Naive thymus-derived CD4-positive, alpha-beta T cell (primary cell): ENCODE data around the gene NUP188. TPM values are rescaled to one million over a fixed set of nuclear protein-coding genes. Genes with fewer than 3 reads are reported as not detected.

Source experiments
- ATAC-seq: fragments of 150-1000 bp; cut with Tn5 transposase; 2 replicates; pipeline ENCODE4 v1.10.0; 2021; ENCODE audit warnings: mild to moderate bottlenecking, moderate library complexity
- CTCF ChIA-PET: fragments of 350-600 bp; sonication (Branson Sonifier 250); formaldehyde crosslinking; loops from one replicate; lab custom pipeline; 2021; ENCODE audit warnings: antibody characterized with exemption; lab: Charles Lee
- POLR2A ChIA-PET: fragments of 350-600 bp; sonication (Branson Sonifier 250); formaldehyde crosslinking; loops from one replicate; lab custom pipeline; 2021; ENCODE audit warnings: antibody characterized with exemption, inconsistent platforms; lab: Charles Lee
- DNase-seq, 9 donors: peaks; one replicate each; pipeline versions ENCODE4 v3.0.0 to v3.0.0-alpha.2; 2020 to 2022; ENCODE audit warnings: mixed read lengths in 1 of 9
- H3K27ac ChIP-seq: one replicate; pipeline ENCODE4 v1.7.0; 2013; ENCODE audit warnings: mild to moderate bottlenecking, low read depth, low read length, moderate library complexity
- H3K27me3 ChIP-seq, 2 donors: one replicate each; pipeline ENCODE4 v1.7.0; 2013; ENCODE audit warnings: low read length in 2 of 2, mild to moderate bottlenecking in 2 of 2, moderate library complexity in 2 of 2; ENCODE audit not compliant: control insufficient read depth in 2 of 2, insufficient read depth in 2 of 2
- H3K36me3 ChIP-seq, 3 experiments: 1 replicate in 2 of 3; 2 replicates in 1 of 3; pipeline ENCODE4 v1.7.0; 2013; ENCODE audit warnings: low read length in 3 of 3, mild to moderate bottlenecking in 3 of 3, moderate library complexity in 1 of 3; ENCODE audit not compliant: insufficient read depth in 3 of 3, control insufficient read depth in 2 of 3
- H3K4me1 ChIP-seq, 2 donors: one replicate each; pipeline ENCODE4 v1.7.0; 2013; ENCODE audit warnings: low read length in 2 of 2, mild to moderate bottlenecking in 2 of 2, moderate library complexity in 1 of 2; ENCODE audit not compliant: control insufficient read depth in 2 of 2, insufficient read depth in 2 of 2
- H3K4me3 ChIP-seq: 2 replicates; pipeline ENCODE4 v1.7.0; 2013; ENCODE audit warnings: mild to moderate bottlenecking, low read length
- H3K9me3 ChIP-seq, 3 experiments: 1 replicate in 2 of 3; 2 replicates in 1 of 3; pipeline ENCODE4 v1.7.0; 2013; ENCODE audit warnings: low read length in 3 of 3; ENCODE audit not compliant: control insufficient read depth in 2 of 3
- H3K27ac Mint-ChIP-seq, 9 donors: one replicate each; pipeline ENCODE4 v1.8.0; 2020 to 2022; ENCODE audit warnings: mixed read lengths in 9 of 9, mild to moderate bottlenecking in 8 of 9, moderate library complexity in 5 of 9, inconsistent platforms in 2 of 9
- H3K27me3 Mint-ChIP-seq, 5 donors: one replicate each; pipeline ENCODE4 v1.8.0; 2021 to 2022; ENCODE audit warnings: mixed read lengths in 5 of 5, mild to moderate bottlenecking in 1 of 5
- H3K36me3 Mint-ChIP-seq, 5 donors: one replicate each; pipeline ENCODE4 v1.8.0; 2020 to 2022; ENCODE audit warnings: mixed read lengths in 5 of 5, mild to moderate bottlenecking in 3 of 5, inconsistent platforms in 1 of 5
- H3K4me1 Mint-ChIP-seq, 7 donors: one replicate each; pipeline ENCODE4 v1.8.0; 2020 to 2022; ENCODE audit warnings: mixed read lengths in 7 of 7, mild to moderate bottlenecking in 3 of 7, inconsistent platforms in 1 of 7
- H3K4me3 Mint-ChIP-seq, 10 donors: one replicate each; pipeline ENCODE4 v1.8.0; 2020 to 2022; ENCODE audit warnings: mild to moderate bottlenecking in 10 of 10, mixed read lengths in 10 of 10, moderate library complexity in 6 of 10, inconsistent platforms in 2 of 10
- H3K9me3 Mint-ChIP-seq, 11 donors: one replicate each; pipeline ENCODE4 v1.8.0; 2020 to 2022; ENCODE audit warnings: mixed read lengths in 11 of 11, mild to moderate bottlenecking in 4 of 11, inconsistent platforms in 1 of 11, moderate library complexity in 1 of 11
- intact Hi-C, 2 donors: fragments of 100-400 bp; cut with micrococcal nuclease; formaldehyde crosslinking; loops; one replicate each; pipeline ENCODE4 v1.15.1; 2023
- polyA plus RNA-seq, 2 donors: library from polyadenylated mRNA; unstranded; fragments of 300-500 nt; fragmentation: Illumina TruSeq; gene quantifications; one replicate each; pipeline ENCODE4 v1.2.3, GENCODE V29; 2021
- total RNA-seq, 6 experiments: library from RNA in 5 of 6; stranded (reverse) in 5 of 6; gene quantifications; 1 replicate in 5 of 6; 2 replicates in 1 of 6; pipeline ENCODE4 v1.2.3 and lab custom pipeline; 2021 to 2026

Gene NUP188
- total and polyA plus RNA-seq, 7 experiments from 2014 or later: 24.8 to 98.7 (median 62.1) TPM

GRCh38 chr9:128979111-128979510 is 31.6 kb downstream of the NUP188 start:
- no peak for DNase-seq
- CTCF ChIA-PET: no interaction called here
- no peaks in the 10 kb centered on the region for H3K27me3 Mint-ChIP-seq
- H3K27ac ChIP-seq: no peak overlapping the region
- H3K4me1 Mint-ChIP-seq: no peaks in the 10 kb centered on the region
- no peaks in the 10 kb centered on the region for H3K9me3 Mint-ChIP-seq
- no peak overlapping the region for H3K4me3 ChIP-seq
- no peak overlapping the region for H3K27ac Mint-ChIP-seq
- intact Hi-C loops: no loop called here
- H3K36me3 Mint-ChIP-seq: peaks cover 9 to 62% (median 35%) of the 10 kb centered on the region in 5 donors
- H3K4me3 Mint-ChIP-seq: no peak overlapping the region
- H3K4me1 ChIP-seq: no peaks in the 10 kb centered on the region
- ATAC-seq: no peak
- no peaks in the 10 kb centered on the region for H3K27me3 ChIP-seq
- no peaks in the 10 kb centered on the region for H3K9me3 ChIP-seq
- H3K36me3 ChIP-seq: peaks cover 20 to 88% (median 25%) of the 10 kb centered on the region in 3 experiments
- POLR2A ChIA-PET: no interaction called here

- no peaks in the 10 kb centered on the region for H3K9me3 Mint-ChIP-seq
- intact Hi-C loops: no loop called here
- ChIA-PET CTCF (no interaction called here), POLR2A (no interaction called here)
- H3K36me3 ChIP-seq: peaks cover 28 to 95% (median 40%) of the 10 kb centered on the region in 3 experiments
- ATAC-seq: no peak
- H3K4me3 Mint-ChIP-seq: no peak overlapping the region
- H3K27ac Mint-ChIP-seq: no peak overlapping the region
- H3K4me3 ChIP-seq: no peak overlapping the region
- peaks cover 23 to 80% (median 47%) of the 10 kb centered on the region in 5 donors for H3K36me3 Mint-ChIP-seq
- peaks cover 0 to 1% (median 0%) of the 10 kb centered on the region in 7 donors for H3K4me1 Mint-ChIP-seq
- no peak overlapping the region for H3K27ac ChIP-seq
- no peaks in the 10 kb centered on the region for H3K27me3 Mint-ChIP-seq
- no peaks in the 10 kb centered on the region for H3K9me3 ChIP-seq
- no peak for DNase-seq
- H3K27me3 ChIP-seq: no peaks in the 10 kb centered on the region
- H3K4me1 ChIP-seq: no peaks in the 10 kb centered on the region
Observed at GRCh38 chr9:128983536-128983935, 36.0 kb downstream of the NUP188 start.

- CTCF ChIA-PET: interaction anchor here (0.5 to 0.7 kb wide), 2 partner anchors 115 to 1124 kb away, joined by 4 to 5 read pairs; no protein-coding TSS in a partner anchor
- Histone ChIP-seq H3K4me3 (no peak overlapping the region), H3K27me3 (no peaks in the 10 kb centered on the region), H3K9me3 (no peaks in the 10 kb centered on the region), H3K4me1 (no peaks in the 10 kb centered on the region), H3K27ac (no peak overlapping the region), H3K36me3 (peaks cover 18 to 95% (median 30%) of the 10 kb centered on the region in 3 experiments)
- Mint-ChIP-seq H3K4me3 (no peak overlapping the region), H3K4me1 (peaks cover 0 to 1% (median 0%) of the 10 kb centered on the region in 7 donors), H3K27ac (no peak overlapping the region), H3K9me3 (no peaks in the 10 kb centered on the region), H3K27me3 (no peaks in the 10 kb centered on the region), H3K36me3 (peaks cover 14 to 63% (median 35%) of the 10 kb centered on the region in 5 donors)
- intact Hi-C loops: no loop called here
- ATAC-seq (no peak), DNase-seq (no peak)
- POLR2A ChIA-PET: interaction anchor here (1.2 kb wide), 1 partner anchor 10 kb away, joined by 5 read pairs; no protein-coding TSS in a partner anchor
Observed at GRCh38 chr9:128986671-128987070, 39.2 kb downstream of the NUP188 start.

GRCh38 chr9:128987805-128988204 is 40.3 kb downstream of the NUP188 start:
- Mint-ChIP-seq H3K4me1 (peaks cover 0 to 3% (median 0%) of the 10 kb centered on the region in 7 donors), H3K4me3 (no peak overlapping the region), H3K27ac (no peak overlapping the region), H3K36me3 (peaks cover 14 to 58% (median 32%) of the 10 kb centered on the region in 5 donors), H3K27me3 (no peaks in the 10 kb centered on the region), H3K9me3 (no peaks in the 10 kb centered on the region)
- no peak for DNase-seq
- Histone ChIP-seq H3K27me3 (no peaks in the 10 kb centered on the region), H3K9me3 (no peaks in the 10 kb centered on the region), H3K4me3 (no peak overlapping the region), H3K36me3 (peaks cover 10 to 94% (median 30%) of the 10 kb centered on the region in 3 experiments), H3K27ac (no peak overlapping the region), H3K4me1 (no peaks in the 10 kb centered on the region)
- ChIA-PET POLR2A (interaction anchor here (1.2 kb wide), 1 partner anchor 9 kb away, joined by 5 read pairs; no protein-coding TSS in a partner anchor), CTCF (no interaction called here)
- intact Hi-C loops: no loop called here
- no peak for ATAC-seq

- ATAC-seq (no peak), DNase-seq (no peak)
- CTCF ChIA-PET: interaction anchor here (0.6 kb wide), 1 partner anchor 568 kb away, joined by 3 read pairs; no protein-coding TSS in a partner anchor
- Mint-ChIP-seq H3K4me3 (no peak overlapping the region), H3K27ac (peak overlapping the region in 3 of 9 donors; percentile 4 to 28 (median 6)), H3K27me3 (no peaks in the 10 kb centered on the region), H3K9me3 (no peaks in the 10 kb centered on the region), H3K4me1 (peaks cover 16 to 27% (median 21%) of the 10 kb centered on the region in 7 donors), H3K36me3 (peaks cover 21 to 55% (median 38%) of the 10 kb centered on the region in 5 donors)
- Histone ChIP-seq H3K27ac (no peak overlapping the region), H3K27me3 (no peaks in the 10 kb centered on the region), H3K4me3 (no peak overlapping the region), H3K4me1 (peaks cover 0 to 6% of the 10 kb centered on the region in 2 donors), H3K9me3 (no peaks in the 10 kb centered on the region), H3K36me3 (peaks cover 19 to 92% (median 26%) of the 10 kb centered on the region in 3 experiments)
- POLR2A ChIA-PET: no interaction called here
- intact Hi-C loops: no loop called here
Observed at GRCh38 chr9:128992995-128993394, 45.5 kb downstream of the NUP188 start.

GRCh38 chr9:128995791-128996190 is 48.3 kb downstream of the NUP188 start:
- peaks cover 17 to 64% (median 37%) of the 10 kb centered on the region in 5 donors for H3K36me3 Mint-ChIP-seq
- peaks cover 0 to 1% (median 0%) of the 10 kb centered on the region in 11 donors for H3K9me3 Mint-ChIP-seq
- no peaks in the 10 kb centered on the region for H3K27me3 ChIP-seq
- intact Hi-C loops: no loop called here
- peaks cover 16 to 32% (median 23%) of the 10 kb centered on the region in 7 donors for H3K4me1 Mint-ChIP-seq
- H3K27ac Mint-ChIP-seq: peak overlapping the region in 7 of 9 donors; percentile 21 to 86 (median 67)
- peaks cover 19 to 91% (median 38%) of the 10 kb centered on the region in 3 experiments for H3K36me3 ChIP-seq
- H3K4me3 ChIP-seq: no peak overlapping the region
- H3K9me3 ChIP-seq: no peaks in the 10 kb centered on the region
- peak overlapping the region; percentile 6 for H3K27ac ChIP-seq
- no peaks in the 10 kb centered on the region for H3K27me3 Mint-ChIP-seq
- H3K4me3 Mint-ChIP-seq: no peak overlapping the region
- DNase-seq: peak in 2 of 9 donors; percentile 16
- peaks cover 0 to 6% of the 10 kb centered on the region in 2 donors for H3K4me1 ChIP-seq
- ATAC-seq: peak; percentile 31
- CTCF ChIA-PET: interaction anchor here (1.3 kb wide), 1 partner anchor 12 kb away, joined by 4 read pairs; no protein-coding TSS in a partner anchor
- POLR2A ChIA-PET: no interaction called here
